HepG2 (cell line): Measurements from ENCODE around the gene PIP4K2C. TPM values are rescaled to one million over a fixed set of nuclear protein-coding genes. Genes with fewer than 3 reads are reported as not detected.

Experiments used
- ATRX ChIP-seq: sonication (generic); formaldehyde crosslinking; IDR thresholded peaks from 2 replicates; pipeline ENCODE4 v1.4.0; 2020; ENCODE audit warnings: missing genetic modification reagents, borderline replicate concordance
- DR1 ChIP-seq: sonication (generic); formaldehyde crosslinking; IDR thresholded peaks from 2 replicates; pipeline ENCODE4 v1.8.0; 2021; ENCODE audit warnings: mild to moderate bottlenecking, missing genetic modification reagents, inconsistent platforms
- IRF2 ChIP-seq: IDR thresholded peaks from 2 replicates; pipeline ENCODE4 v1.6.1; 2018; ENCODE audit warnings: missing genetic modification reagents, missing compliant biosample characterization
- JUND ChIP-seq: sonication (generic); formaldehyde crosslinking; IDR thresholded peaks from 2 replicates; pipeline ENCODE4 v1.8.0; 2022; ENCODE audit warnings: mild to moderate bottlenecking, missing genetic modification reagents
- LCORL ChIP-seq, 2 experiments: fragments of 450-650 bp in 1 of 2; sonication (generic) in 1 of 2; formaldehyde crosslinking in 1 of 2; IDR thresholded peaks; 2 replicates each; pipeline versions ENCODE4 v1.5.0 to v1.6.1; 2017 to 2020; ENCODE audit warnings: antibody characterized with exemption in 1 of 2, missing genetic modification reagents in 1 of 2
- NR2F2 ChIP-seq: IDR thresholded peaks from 2 replicates; pipeline ENCODE4 v1.6.1; 2012; ENCODE audit warnings: low read depth, inconsistent platforms, borderline replicate concordance
- REL ChIP-seq: sonication (generic); formaldehyde crosslinking; conservative IDR thresholded peaks from 2 replicates; pipeline ENCODE4 v1.8.0; 2022; ENCODE audit warnings: mild to moderate bottlenecking, missing genetic modification reagents, moderate library complexity
- SRSF4 ChIP-seq: fragments of 200-400 bp; formaldehyde crosslinking; IDR thresholded peaks from one replicate; pipeline ENCODE4 v1.6.1; 2018; ENCODE audit warnings: mild to moderate bottlenecking, low read depth, low read length, moderate library complexity; ENCODE audit not compliant: poor library complexity, severe bottlenecking
- TCF12 ChIP-seq, 2 experiments: fragments of 450-650 bp in 1 of 2; sonication (generic) in 1 of 2; formaldehyde crosslinking in 1 of 2; IDR thresholded peaks; 2 replicates each; pipeline versions ENCODE4 v1.6.1 to v1.8.0; 2017 to 2022; ENCODE audit warnings: antibody characterized with exemption in 1 of 2, mild to moderate bottlenecking in 1 of 2, missing genetic modification reagents in 1 of 2, moderate library complexity in 1 of 2
- ZBTB38 ChIP-seq: sonication (generic); formaldehyde crosslinking; IDR thresholded peaks from 2 replicates; pipeline ENCODE4 v1.5.1; 2020; ENCODE audit warnings: mild to moderate bottlenecking, missing genetic modification reagents
- ZNF562 ChIP-seq: sonication (generic); formaldehyde crosslinking; IDR thresholded peaks from 2 replicates; pipeline ENCODE4 v1.8.0; 2022; ENCODE audit warnings: missing genetic modification reagents, borderline replicate concordance
- ZNF564 ChIP-seq: sonication (generic); formaldehyde crosslinking; IDR thresholded peaks from 2 replicates; pipeline ENCODE4 v1.8.1; 2023; ENCODE audit warnings: mild to moderate bottlenecking, missing genetic modification reagents
- polyA plus RNA-seq, 8 experiments: library from polyadenylated mRNA; depleted of rRNA in 3 of 8; stranded (reverse) in 7 of 8; unstranded in 1 of 8; fragments of >200 nt; fragmentation: Illumina TruSeq in 4 of 8; extraction: Trizol in 4 of 8; gene quantifications; 2 replicates each; pipeline versions ENCODE4 v1.2.1 to v1.2.3, GENCODE V29; 2011 to 2016; ENCODE audit warnings: low read depth in 4 of 8, missing spikeins in 1 of 8, mixed read lengths in 1 of 8; ENCODE audit not compliant: insufficient read depth in 1 of 8
- total RNA-seq, 5 experiments: library from RNA; depleted of rRNA; stranded (reverse); fragments of >200 nt; fragmentation: Illumina TruSeq; extraction: Trizol; gene quantifications; 2 replicates each; pipeline ENCODE4 v1.2.3, GENCODE V29; 2016; ENCODE audit warnings: low read depth in 1 of 5
- TF ChIP-seq, protein P1 (sequence below): sonication (generic); formaldehyde crosslinking; IDR thresholded peaks from 2 replicates; pipeline ENCODE4 v1.8.0; 2022; ENCODE audit warnings: mild to moderate bottlenecking, missing genetic modification reagents
- TF ChIP-seq, protein P2 (sequence below): sonication (generic); formaldehyde crosslinking; IDR thresholded peaks from 2 replicates; pipeline ENCODE4 v1.4.0; 2020; ENCODE audit warnings: missing genetic modification reagents, borderline replicate concordance
- TF ChIP-seq, protein P3 (sequence below): sonication (generic); formaldehyde crosslinking; IDR thresholded peaks from 2 replicates; pipeline ENCODE4 v1.4.0; 2020; ENCODE audit warnings: missing genetic modification reagents, mild to moderate bottlenecking, borderline replicate concordance
- TF ChIP-seq, protein P4 (sequence below): sonication (generic); formaldehyde crosslinking; IDR thresholded peaks from 2 replicates; pipeline ENCODE4 v1.4.0; 2020; ENCODE audit warnings: low read depth, mild to moderate bottlenecking, missing genetic modification reagents

The PIP4K2C gene
- total and polyA plus RNA-seq, 2 of the 13 experiments (the other 11 are each of a cell fraction or from before 2014, with no cell fraction given), result 23.3 to 26.4 TPM

DNA sequence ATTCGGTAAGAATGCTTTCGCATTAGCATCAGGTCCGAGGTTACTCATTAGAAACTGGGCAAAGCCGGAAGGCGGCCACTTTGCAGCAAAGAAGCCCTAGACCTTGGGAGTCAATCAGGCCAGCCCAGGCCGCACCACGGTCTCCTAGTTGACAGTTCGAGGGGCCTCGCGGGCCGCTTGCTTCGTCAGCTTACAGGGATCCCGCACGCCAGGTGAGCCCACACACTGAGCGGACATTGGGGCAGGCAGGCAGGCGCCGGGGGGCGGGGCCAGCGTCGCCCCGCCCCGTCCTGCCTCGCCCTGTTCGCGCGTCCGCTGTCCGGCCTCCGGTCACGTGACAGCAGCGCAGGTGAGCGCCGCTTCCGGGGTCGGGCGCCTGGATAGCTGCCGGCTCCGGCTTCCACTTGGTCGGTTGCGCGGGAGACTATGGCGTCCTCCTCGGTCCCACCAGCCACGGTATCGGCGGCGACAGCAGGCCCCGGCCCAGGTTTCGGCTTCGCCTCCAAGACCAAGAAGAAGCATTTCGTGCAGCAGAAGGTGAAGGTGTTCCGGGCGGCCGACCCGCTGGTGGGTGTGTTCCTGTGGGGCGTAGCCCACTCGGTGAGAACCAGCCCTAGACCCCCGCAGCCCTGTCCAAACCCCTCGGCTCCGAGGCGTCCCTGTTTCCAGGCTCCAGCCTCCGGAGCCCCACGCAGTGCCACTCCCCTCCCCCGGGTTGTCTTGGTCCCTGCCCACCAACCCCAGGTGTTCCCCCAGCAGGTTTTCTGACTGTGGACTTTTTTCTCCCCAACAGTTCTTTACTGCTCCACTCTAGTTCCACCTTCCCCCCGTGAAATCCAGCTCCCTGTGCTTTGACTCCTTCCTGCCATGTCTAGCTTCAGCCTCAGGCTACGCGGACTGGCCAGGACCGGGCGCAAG, at the start of gene PIP4K2C (continued):
- TF ChIP-seq, protein P1, sequence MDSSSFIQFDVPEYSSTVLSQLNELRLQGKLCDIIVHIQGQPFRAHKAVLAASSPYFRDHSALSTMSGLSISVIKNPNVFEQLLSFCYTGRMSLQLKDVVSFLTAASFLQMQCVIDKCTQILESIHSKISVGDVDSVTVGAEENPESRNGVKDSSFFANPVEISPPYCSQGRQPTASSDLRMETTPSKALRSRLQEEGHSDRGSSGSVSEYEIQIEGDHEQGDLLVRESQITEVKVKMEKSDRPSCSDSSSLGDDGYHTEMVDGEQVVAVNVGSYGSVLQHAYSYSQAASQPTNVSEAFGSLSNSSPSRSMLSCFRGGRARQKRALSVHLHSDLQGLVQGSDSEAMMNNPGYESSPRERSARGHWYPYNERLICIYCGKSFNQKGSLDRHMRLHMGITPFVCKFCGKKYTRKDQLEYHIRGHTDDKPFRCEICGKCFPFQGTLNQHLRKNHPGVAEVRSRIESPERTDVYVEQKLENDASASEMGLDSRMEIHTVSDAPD (CRISPR knock-in tag), result no peak
- no peak for TF ChIP-seq ZNF562 (CRISPR knock-in tag)
- TF ChIP-seq ZBTB38 (CRISPR knock-in tag), result peak; percentile 39; the same call in 1 of the 2 replicates
- TF ChIP-seq, protein P2, sequence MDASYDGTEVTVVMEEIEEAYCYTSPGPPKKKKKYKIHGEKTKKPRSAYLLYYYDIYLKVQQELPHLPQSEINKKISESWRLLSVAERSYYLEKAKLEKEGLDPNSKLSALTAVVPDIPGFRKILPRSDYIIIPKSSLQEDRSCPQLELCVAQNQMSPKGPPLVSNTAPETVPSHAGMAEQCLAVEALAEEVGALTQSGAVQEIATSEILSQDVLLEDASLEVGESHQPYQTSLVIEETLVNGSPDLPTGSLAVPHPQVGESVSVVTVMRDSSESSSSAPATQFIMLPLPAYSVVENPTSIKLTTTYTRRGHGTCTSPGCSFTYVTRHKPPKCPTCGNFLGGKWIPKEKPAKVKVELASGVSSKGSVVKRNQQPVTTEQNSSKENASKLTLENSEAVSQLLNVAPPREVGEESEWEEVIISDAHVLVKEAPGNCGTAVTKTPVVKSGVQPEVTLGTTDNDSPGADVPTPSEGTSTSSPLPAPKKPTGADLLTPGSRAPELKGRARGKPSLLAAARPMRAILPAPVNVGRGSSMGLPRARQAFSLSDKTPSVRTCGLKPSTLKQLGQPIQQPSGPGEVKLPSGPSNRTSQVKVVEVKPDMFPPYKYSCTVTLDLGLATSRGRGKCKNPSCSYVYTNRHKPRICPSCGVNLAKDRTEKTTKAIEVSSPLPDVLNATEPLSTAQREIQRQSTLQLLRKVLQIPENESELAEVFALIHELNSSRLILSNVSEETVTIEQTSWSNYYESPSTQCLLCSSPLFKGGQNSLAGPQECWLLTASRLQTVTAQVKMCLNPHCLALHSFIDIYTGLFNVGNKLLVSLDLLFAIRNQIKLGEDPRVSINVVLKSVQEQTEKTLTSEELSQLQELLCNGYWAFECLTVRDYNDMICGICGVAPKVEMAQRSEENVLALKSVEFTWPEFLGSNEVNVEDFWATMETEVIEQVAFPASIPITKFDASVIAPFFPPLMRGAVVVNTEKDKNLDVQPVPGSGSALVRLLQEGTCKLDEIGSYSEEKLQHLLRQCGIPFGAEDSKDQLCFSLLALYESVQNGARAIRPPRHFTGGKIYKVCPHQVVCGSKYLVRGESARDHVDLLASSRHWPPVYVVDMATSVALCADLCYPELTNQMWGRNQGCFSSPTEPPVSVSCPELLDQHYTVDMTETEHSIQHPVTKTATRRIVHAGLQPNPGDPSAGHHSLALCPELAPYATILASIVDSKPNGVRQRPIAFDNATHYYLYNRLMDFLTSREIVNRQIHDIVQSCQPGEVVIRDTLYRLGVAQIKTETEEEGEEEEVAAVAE (CRISPR knock-in tag), result 0 out of 2 replicates have a peak, but pooled peaks have one; percentile 59
- TF ChIP-seq ATRX, result no peak
- TF ChIP-seq LCORL (IDR thresholded peaks at IDR 0.05), result 0 out of 2 replicates have a peak, but pooled peaks have one; percentile 19
- peak; percentile 11; the same call in 1 of the 2 replicates for TF ChIP-seq LCORL (CRISPR knock-in tag; IDR thresholded peaks at IDR 0.05)
- TF ChIP-seq IRF2 (CRISPR knock-in tag), result peak; percentile 14; the same call in 1 of the 2 replicates
- TF ChIP-seq REL (CRISPR knock-in tag), result no peak
- TF ChIP-seq SRSF4, result no peak
- TF ChIP-seq, protein P3, sequence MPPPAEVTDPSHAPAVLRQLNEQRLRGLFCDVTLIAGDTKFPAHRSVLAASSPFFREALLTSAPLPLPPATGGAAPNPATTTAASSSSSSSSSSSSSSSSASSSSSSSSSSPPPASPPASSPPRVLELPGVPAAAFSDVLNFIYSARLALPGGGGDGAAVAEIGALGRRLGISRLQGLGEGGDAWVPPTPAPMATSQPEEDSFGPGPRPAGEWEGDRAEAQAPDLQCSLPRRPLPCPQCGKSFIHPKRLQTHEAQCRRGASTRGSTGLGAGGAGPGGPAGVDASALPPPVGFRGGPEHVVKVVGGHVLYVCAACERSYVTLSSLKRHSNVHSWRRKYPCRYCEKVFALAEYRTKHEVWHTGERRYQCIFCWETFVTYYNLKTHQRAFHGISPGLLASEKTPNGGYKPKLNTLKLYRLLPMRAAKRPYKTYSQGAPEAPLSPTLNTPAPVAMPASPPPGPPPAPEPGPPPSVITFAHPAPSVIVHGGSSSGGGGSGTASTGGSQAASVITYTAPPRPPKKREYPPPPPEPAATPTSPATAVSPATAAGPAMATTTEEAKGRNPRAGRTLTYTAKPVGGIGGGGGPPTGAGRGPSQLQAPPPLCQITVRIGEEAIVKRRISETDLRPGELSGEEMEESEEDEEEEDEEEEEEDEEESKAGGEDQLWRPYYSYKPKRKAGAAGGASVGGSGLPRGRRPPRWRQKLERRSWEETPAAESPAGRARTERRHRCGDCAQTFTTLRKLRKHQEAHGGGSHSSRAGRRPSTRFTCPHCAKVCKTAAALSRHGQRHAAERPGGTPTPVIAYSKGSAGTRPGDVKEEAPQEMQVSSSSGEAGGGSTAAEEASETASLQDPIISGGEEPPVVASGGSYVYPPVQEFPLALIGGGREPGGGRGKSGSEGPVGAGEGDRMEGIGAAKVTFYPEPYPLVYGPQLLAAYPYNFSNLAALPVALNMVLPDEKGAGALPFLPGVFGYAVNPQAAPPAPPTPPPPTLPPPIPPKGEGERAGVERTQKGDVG (CRISPR knock-in tag), result no peak
- no peak for TF ChIP-seq ZNF564 (CRISPR knock-in tag)
- no peak for TF ChIP-seq NR2F2
- peak; percentile 22; the same call in 1 of the 2 replicates for TF ChIP-seq DR1
- TF ChIP-seq TCF12 (IDR thresholded peaks at IDR 0.05), result no peak
- TF ChIP-seq TCF12 (CRISPR knock-in tag; IDR thresholded peaks at IDR 0.05), result peak; percentile 69; the same call in 1 of the 2 replicates
- TF ChIP-seq, protein P4, sequence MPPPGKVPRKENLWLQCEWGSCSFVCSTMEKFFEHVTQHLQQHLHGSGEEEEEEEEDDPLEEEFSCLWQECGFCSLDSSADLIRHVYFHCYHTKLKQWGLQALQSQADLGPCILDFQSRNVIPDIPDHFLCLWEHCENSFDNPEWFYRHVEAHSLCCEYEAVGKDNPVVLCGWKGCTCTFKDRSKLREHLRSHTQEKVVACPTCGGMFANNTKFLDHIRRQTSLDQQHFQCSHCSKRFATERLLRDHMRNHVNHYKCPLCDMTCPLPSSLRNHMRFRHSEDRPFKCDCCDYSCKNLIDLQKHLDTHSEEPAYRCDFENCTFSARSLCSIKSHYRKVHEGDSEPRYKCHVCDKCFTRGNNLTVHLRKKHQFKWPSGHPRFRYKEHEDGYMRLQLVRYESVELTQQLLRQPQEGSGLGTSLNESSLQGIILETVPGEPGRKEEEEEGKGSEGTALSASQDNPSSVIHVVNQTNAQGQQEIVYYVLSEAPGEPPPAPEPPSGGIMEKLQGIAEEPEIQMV, result peak; percentile 95
- no peak for TF ChIP-seq JUND (CRISPR knock-in tag)
